ENCODE data around the gene TCL1A. TPM values are rescaled to one million over a fixed set of nuclear protein-coding genes. Genes with fewer than 3 reads are reported as not detected.
"Not testable (repeated sequence)": the region's sequence is repeated elsewhere in the genome, so short reads cannot be mapped to it uniquely, and the experiment has no call there.

Gene TCL1A, protein sequence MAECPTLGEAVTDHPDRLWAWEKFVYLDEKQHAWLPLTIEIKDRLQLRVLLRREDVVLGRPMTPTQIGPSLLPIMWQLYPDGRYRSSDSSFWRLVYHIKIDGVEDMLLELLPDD
- not detected for total RNA-seq
- long read RNA-seq = 0 reads

DNA sequence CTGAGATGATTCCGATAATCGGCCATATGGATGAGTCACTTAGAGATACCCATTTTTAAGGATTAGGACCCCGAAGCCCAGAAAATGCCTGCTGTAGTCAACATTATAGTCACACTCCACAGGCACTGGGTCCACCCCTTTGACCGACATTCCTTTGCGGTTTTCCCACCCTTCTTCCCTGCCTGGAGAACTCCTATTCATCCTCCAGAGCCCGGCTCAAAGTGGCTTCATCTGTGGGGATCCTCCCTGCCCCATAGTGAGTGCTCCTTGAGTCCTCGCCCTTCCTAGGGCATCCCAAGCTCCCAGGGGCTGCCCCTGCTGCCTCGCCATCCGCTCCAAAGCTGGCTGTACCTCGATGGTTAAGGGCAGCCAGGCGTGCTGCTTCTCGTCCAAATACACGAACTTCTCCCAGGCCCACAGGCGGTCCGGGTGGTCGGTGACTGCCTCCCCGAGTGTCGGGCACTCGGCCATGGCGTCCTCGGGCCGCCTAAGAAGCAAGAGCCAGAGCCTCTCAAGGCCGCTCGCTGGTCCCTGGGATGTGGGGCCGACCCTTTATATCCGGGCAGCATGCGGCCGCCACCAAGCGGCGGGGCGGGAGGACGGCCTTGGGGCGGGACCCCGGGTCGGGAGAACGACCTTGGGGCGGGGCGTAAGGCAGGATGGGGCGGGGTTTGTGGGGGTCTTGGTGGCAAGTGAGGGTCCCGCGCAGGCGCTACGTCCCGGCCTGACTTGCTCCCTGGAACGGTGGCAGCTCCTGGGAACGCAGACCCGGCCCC, at the start of gene TCL1A:
TSS of gene TCL1A (minus strand) at position 530 of the 776 bp plus-strand sequence. CDS start at position 471, 59 bp downstream.
- Histone ChIP-seq H3K27ac (no peak within 1 kb of the TSS), H3K4me3 (no peak within 1 kb of the TSS), H3K4me1 (no peaks in the 10 kb centered on the region), H3K9me3 (no peaks in the 10 kb centered on the region), H3K27me3 (ENCODE audit: low read depth) (peaks cover 15% of the 10 kb centered on the region), H3K36me3 (no peaks in the 10 kb centered on the region)
- intact Hi-C loops (cut with DNase I) = no loop called here
- DNase-seq = no peak
- TF ChIP-seq, protein P1, sequence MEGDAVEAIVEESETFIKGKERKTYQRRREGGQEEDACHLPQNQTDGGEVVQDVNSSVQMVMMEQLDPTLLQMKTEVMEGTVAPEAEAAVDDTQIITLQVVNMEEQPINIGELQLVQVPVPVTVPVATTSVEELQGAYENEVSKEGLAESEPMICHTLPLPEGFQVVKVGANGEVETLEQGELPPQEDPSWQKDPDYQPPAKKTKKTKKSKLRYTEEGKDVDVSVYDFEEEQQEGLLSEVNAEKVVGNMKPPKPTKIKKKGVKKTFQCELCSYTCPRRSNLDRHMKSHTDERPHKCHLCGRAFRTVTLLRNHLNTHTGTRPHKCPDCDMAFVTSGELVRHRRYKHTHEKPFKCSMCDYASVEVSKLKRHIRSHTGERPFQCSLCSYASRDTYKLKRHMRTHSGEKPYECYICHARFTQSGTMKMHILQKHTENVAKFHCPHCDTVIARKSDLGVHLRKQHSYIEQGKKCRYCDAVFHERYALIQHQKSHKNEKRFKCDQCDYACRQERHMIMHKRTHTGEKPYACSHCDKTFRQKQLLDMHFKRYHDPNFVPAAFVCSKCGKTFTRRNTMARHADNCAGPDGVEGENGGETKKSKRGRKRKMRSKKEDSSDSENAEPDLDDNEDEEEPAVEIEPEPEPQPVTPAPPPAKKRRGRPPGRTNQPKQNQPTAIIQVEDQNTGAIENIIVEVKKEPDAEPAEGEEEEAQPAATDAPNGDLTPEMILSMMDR (IDR thresholded peaks at IDR 0.05) = no peak
- ATAC-seq = no peak

DNA sequence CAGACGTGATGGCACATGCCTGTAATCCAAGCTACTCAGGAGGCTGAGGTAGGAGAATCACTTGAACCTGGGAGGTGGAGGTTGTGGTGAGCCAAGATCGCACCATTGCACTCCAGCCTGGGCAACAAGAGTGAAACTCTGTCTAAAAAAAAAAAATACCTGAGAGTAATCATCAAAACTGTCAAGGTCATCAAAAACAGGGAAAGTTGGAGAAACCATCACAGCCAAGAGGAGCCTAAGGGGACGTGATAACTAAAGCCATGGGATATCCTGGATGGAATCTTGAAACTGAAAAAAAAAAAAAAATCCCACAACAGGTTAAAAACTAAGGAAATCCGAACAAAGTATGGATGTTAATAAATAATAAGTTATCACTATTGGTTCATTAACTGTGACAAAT, 49.1 kb upstream of the TCL1A start:
- intact Hi-C loops (cut with DNase I); H3K4me1 ChIP-seq; ATAC-seq; H3K27ac ChIP-seq; DNase-seq; H3K36me3 ChIP-seq; H3K4me3 ChIP-seq; H3K9me3 ChIP-seq: not testable (repeated sequence)
- peaks cover 17% of the 10 kb centered on the region for H3K27me3 ChIP-seq (ENCODE audit: low read depth)

DNA sequence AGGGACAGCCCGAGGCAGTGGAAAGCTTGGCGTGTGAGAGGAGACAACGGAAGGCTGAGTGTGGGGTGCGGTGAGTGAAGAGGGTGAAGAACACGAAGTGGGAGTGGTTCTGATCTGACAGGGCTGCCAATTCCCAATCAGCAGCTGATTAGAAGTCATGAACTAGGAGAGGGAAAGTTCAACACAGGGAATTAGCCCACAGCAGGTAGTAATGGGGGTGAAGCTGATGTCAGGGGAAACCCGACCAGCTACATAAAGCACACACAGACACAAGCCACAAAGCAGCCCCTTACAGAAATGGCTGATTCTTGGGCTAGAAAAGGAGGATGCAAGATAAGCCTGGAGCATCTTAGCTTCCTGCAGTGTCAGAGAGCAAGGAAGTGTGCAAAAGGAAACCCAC, 47.5 kb upstream of the TCL1A start:
- intact Hi-C loops (cut with DNase I) = no loop called here
- H3K27me3 ChIP-seq (ENCODE audit: low read depth) = peaks cover 11% of the 10 kb centered on the region
- H3K27ac ChIP-seq = no peak overlapping the region
- DNase-seq (no peak), ATAC-seq (no peak)
- no peak overlapping the region for H3K4me3 ChIP-seq
- no peaks in the 10 kb centered on the region for H3K9me3 ChIP-seq
- H3K36me3 ChIP-seq = no peaks in the 10 kb centered on the region
- H3K4me1 ChIP-seq = no peaks in the 10 kb centered on the region
- TF ChIP-seq, protein P1 (IDR thresholded peaks at IDR 0.05) = no peak

DNA sequence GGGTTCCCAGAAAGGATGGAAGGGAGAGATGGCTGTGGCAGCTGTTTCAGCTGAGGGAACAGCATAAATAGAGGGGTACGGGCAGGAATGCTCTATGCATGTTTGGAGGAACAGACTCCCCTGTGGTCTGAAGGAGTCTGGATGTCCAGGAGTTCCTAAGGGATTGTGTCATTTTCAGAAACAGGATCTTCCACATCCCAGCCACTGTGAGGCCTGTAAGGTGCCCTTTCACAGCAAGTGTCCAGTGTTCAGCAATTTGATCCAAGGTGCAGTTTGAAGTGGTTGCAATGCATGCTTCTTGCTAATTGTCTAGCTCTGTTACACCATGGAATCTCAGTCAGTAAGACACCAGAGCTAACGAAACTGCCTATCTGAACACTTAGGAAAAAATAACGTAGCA, 46.7 kb upstream of the TCL1A start:
- TF ChIP-seq, protein P1 (IDR thresholded peaks at IDR 0.05) = no peak
- peaks cover 11% of the 10 kb centered on the region for H3K27me3 ChIP-seq (ENCODE audit: low read depth)
- DNase-seq (no peak), ATAC-seq (no peak)
- no peaks in the 10 kb centered on the region for H3K36me3 ChIP-seq
- intact Hi-C loops (cut with DNase I) = no loop called here
- no peaks in the 10 kb centered on the region for H3K4me1 ChIP-seq
- H3K27ac ChIP-seq = no peak overlapping the region
- no peaks in the 10 kb centered on the region for H3K9me3 ChIP-seq
- no peak overlapping the region for H3K4me3 ChIP-seq

DNA sequence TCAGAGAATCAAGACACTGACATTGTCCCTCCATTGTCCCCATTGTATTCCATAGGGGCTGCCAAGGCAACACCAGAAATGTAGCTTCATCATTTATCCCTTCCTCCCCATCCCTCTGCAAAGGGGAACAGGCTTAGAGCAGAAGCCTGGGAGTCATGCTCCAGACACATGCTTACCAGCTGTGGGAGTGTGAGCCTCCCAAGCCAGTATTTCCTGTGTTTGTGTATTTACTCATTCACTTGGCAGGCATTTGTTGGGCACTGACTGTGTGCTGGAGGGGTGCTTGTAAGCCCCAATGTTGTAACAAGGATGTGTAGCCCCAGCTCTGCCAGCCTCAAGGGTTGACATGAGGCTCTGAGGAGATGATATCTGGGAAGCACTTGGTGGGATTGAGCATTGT, 46.0 kb upstream of the TCL1A start:
- intact Hi-C loops (cut with DNase I) = no loop called here

More for the DNA sequence above, 46.0 kb upstream of the TCL1A start:
- TF ChIP-seq, protein P1 (IDR thresholded peaks at IDR 0.05) = no peak
- ATAC-seq (no peak), DNase-seq (no peak)
- H3K36me3 ChIP-seq = no peaks in the 10 kb centered on the region
- no peak overlapping the region for H3K4me3 ChIP-seq
- H3K27ac ChIP-seq = no peak overlapping the region
- H3K4me1 ChIP-seq = no peaks in the 10 kb centered on the region
- H3K27me3 ChIP-seq (ENCODE audit: low read depth) = peaks cover 11% of the 10 kb centered on the region
- H3K9me3 ChIP-seq = no peaks in the 10 kb centered on the region
